Measurements from ENCODE around the gene POU3F1.

The POU3F1 gene

GRCh38 chr1:38014724-38015424, 31.7 kb downstream of the POU3F1 start:
- peak overlapping the region; percentile 49 for H3K27ac Mint-ChIP-seq

DNA sequence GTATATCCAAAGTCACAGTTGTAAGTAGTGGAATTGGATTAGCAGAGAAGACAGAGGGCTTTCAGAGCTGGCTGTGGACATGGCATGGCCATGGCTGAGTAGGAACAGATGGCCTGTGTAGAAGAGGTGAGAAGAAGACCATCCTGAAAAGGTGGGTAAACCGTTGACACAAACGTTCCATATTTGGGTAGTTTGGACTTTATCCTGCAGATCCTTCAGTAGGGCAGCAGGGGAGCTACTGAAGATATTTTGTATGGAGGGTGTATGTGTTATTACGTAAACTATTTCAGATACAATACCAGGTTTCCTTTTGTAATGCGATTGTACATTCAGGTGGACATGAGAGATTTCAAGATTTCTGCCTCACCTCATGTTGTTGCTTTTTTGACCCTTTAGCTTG, 32.4 kb downstream of the POU3F1 start:
- H3K9me3 Mint-ChIP-seq = no peaks in the 10 kb centered on the region
- peak overlapping the region; percentile 97 for H3K4me3 Mint-ChIP-seq
- peaks cover 56% of the 10 kb centered on the region for H3K36me3 Mint-ChIP-seq (ENCODE audit: low read depth)
- H3K27ac Mint-ChIP-seq = peak overlapping the region; percentile 24
- H3K4me1 Mint-ChIP-seq (ENCODE audit: low read depth) = peaks cover 79% of the 10 kb centered on the region
- H3K27me3 Mint-ChIP-seq = no peaks in the 10 kb centered on the region

More at GRCh38 chr1:38014724-38015424, 31.7 kb downstream of the POU3F1 start:
- Mint-ChIP-seq H3K4me1 (ENCODE audit: low read depth) (peaks cover 72% of the 10 kb centered on the region), H3K27me3 (no peaks in the 10 kb centered on the region), H3K36me3 (ENCODE audit: low read depth) (peaks cover 62% of the 10 kb centered on the region), H3K9me3 (no peaks in the 10 kb centered on the region), H3K4me3 (peak overlapping the region; percentile 97)

DNA sequence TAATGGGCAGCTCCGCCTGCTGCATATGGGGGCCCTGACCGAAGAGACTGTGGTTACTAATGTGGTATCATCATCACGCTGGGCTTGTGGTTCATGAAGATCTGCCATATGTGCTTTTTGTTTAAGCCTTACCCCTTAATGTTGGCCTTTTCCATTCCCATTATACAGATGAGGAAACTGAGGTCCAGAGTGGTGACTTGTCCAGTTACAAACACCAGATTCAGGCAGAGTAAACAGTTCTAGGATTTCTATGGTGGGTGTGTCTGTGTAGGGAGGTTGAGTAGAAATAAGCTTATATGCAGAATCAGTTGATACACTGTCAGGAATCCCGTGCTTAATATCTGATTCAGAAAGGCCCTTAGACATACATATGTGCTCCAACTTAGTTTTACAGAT, 33.4 kb downstream of the POU3F1 start:
- Mint-ChIP-seq H3K27me3 (no peaks in the 10 kb centered on the region), H3K4me3 (peak overlapping the region; percentile 97), H3K9me3 (no peaks in the 10 kb centered on the region), H3K27ac (peak overlapping the region; percentile 97), H3K36me3 (ENCODE audit: low read depth) (peaks cover 47% of the 10 kb centered on the region), H3K4me1 (ENCODE audit: low read depth) (peaks cover 80% of the 10 kb centered on the region)

DNA sequence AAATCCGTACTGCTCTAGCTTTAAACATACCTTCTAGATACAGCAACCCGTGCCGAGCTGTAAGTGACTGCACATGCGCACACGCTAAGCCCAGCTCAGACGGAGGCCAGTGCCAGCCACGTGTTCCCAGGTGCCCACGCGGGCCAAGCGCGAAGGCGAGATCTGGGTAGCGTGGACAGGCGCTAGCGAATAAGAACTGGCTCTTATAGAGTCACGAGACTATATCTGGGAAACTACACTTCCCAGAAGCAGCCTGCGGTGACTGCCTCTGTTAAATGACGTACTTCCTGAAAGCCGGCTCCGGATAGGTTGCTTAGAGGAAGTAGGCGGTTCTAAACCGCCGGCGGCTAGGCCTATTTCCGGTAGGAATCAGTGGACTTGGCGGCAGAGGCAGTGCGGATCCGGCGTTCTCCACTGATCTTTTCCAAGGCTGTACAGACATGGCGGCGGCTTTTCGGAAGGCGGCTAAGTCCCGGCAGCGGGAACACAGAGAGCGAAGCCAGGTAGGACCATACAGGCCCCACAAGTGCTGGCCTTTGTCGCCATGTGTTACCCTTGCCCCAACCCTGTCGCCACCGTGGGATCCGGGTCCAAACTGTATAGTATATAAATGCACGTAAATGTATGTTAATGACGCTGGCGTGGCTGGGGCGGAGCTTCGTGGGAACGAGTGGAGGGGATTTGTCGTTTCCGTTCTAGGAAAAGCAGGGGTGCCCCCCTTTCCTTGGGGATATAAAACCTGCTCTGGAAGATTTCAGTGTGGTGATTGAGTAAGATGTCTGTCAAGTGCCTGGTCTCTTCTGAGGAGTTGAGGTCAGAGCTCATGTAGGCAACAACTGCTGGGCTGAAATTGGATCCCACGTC, 34.0 kb downstream of the POU3F1 start, which contains the start of gene UTP11:
Gene UTP11 (plus strand): TSS at position 372 of the 864 bp plus-strand sequence. CDS start 69 bp downstream, at position 441.
- Mint-ChIP-seq H3K4me1 (ENCODE audit: low read depth) (peaks cover 81% of the 10 kb centered on the region), H3K9me3 (no peaks in the 10 kb centered on the region), H3K4me3 (peak within 1 kb of the TSS; percentile 97), H3K27ac (peak within 1 kb of the TSS; percentile 97), H3K36me3 (ENCODE audit: low read depth) (peaks cover 40% of the 10 kb centered on the region), H3K27me3 (no peaks in the 10 kb centered on the region)

- Mint-ChIP-seq H3K9me3 (no peaks in the 10 kb centered on the region), H3K4me1 (ENCODE audit: low read depth) (peaks cover 73% of the 10 kb centered on the region), H3K4me3 (peak overlapping the region; percentile 15), H3K27me3 (no peaks in the 10 kb centered on the region), H3K27ac (peak overlapping the region; percentile 98), H3K36me3 (ENCODE audit: low read depth) (peaks cover 14% of the 10 kb centered on the region)
Observed at GRCh38 chr1:38009841-38010180, 36.8 kb downstream of the POU3F1 start.

GRCh38 chr1:38009088-38009840, 37.3 kb downstream of the POU3F1 start:
- peaks cover 19% of the 10 kb centered on the region for H3K36me3 Mint-ChIP-seq (ENCODE audit: low read depth)
- peak overlapping the region; percentile 98 for H3K27ac Mint-ChIP-seq
- no peaks in the 10 kb centered on the region for H3K27me3 Mint-ChIP-seq
- no peaks in the 10 kb centered on the region for H3K9me3 Mint-ChIP-seq
- H3K4me1 Mint-ChIP-seq (ENCODE audit: low read depth) = peaks cover 72% of the 10 kb centered on the region
- H3K4me3 Mint-ChIP-seq = peak overlapping the region; percentile 63

- H3K27me3 Mint-ChIP-seq = no peaks in the 10 kb centered on the region
- peaks cover 66% of the 10 kb centered on the region for H3K4me1 Mint-ChIP-seq (ENCODE audit: low read depth)
- no peaks in the 10 kb centered on the region for H3K9me3 Mint-ChIP-seq
- peaks cover 19% of the 10 kb centered on the region for H3K36me3 Mint-ChIP-seq (ENCODE audit: low read depth)
- H3K27ac Mint-ChIP-seq = peak overlapping the region; percentile 67
- peak overlapping the region; percentile 45 for H3K4me3 Mint-ChIP-seq
Observed at GRCh38 chr1:38006008-38006828, 40.4 kb downstream of the POU3F1 start.

GRCh38 chr1:38005195-38006007, 41.2 kb downstream of the POU3F1 start, which contains the start of gene FHL3:
Gene FHL3, minus strand, starts transcription at chr1:38005514. Its CDS starts 6,102 bp downstream, at chr1:37999412.
- Mint-ChIP-seq H3K27me3 (no peaks in the 10 kb centered on the region), H3K9me3 (no peaks in the 10 kb centered on the region), H3K36me3 (ENCODE audit: low read depth) (peaks cover 18% of the 10 kb centered on the region), H3K27ac (peak within 1 kb of the TSS; percentile 94), H3K4me1 (ENCODE audit: low read depth) (peaks cover 67% of the 10 kb centered on the region), H3K4me3 (peak within 1 kb of the TSS; percentile 96)

- Mint-ChIP-seq H3K27ac (peak overlapping the region; percentile 94), H3K27me3 (no peaks in the 10 kb centered on the region), H3K36me3 (ENCODE audit: low read depth) (peaks cover 28% of the 10 kb centered on the region), H3K4me3 (peak overlapping the region; percentile 96), H3K9me3 (no peaks in the 10 kb centered on the region), H3K4me1 (ENCODE audit: low read depth) (peaks cover 67% of the 10 kb centered on the region)
Observed at GRCh38 chr1:38004284-38005108, 42.1 kb downstream of the POU3F1 start.

DNA sequence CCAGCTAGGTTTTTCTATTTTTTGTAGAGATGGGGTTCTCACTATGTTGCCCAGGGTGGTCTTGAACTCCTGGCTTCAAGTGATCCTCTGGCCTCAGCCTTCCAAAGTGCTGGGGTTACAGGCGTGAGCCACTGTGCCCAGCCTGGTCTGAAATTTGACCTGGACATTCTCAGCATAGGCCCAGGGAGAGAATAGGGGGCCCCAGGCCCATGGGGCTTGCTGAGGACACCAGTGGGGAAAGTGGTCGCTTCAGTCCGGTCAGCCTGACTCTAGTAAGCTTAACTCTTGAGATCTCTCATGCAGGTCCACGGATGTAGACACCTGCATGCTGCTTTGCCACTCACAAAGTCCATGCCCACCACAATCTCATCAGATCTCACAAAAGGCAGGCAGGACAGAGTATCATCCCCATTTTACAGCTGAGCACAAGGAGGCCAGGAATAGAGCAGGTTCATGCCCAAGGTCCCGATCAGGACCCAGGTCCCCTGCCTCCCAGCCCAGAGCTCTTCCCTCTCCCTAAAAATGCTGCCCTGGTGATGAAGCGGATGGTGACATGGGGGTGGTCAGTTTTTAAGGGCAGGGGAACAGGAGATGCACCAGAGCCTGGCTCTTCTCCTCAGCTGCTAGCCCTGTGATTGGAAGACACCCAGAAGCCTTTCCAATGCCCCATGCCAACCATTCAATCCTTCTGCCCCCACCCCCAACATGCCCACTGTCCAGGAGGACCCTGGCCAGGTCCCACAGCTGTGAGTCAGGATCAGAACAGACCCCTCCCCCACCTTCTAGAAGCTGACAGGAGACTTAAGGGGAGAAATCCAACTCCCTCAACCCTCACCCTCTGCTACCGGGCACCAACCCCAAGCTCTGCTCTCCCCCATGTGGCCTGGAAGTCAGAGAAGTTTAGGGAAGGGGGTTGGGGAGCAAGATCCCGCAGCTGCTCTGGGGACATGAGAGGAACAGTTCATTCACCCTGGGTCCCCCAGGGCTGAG, 43.0 kb downstream of the POU3F1 start:
- Mint-ChIP-seq H3K27ac (peak overlapping the region; percentile 94), H3K36me3 (ENCODE audit: low read depth) (peaks cover 34% of the 10 kb centered on the region), H3K4me1 (ENCODE audit: low read depth) (peaks cover 67% of the 10 kb centered on the region), H3K27me3 (no peaks in the 10 kb centered on the region), H3K9me3 (no peaks in the 10 kb centered on the region), H3K4me3 (peak overlapping the region; percentile 96)

- peaks cover 70% of the 10 kb centered on the region for H3K4me1 Mint-ChIP-seq (ENCODE audit: low read depth)
- H3K27ac Mint-ChIP-seq = peak overlapping the region; percentile 95
- H3K36me3 Mint-ChIP-seq (ENCODE audit: low read depth) = peaks cover 50% of the 10 kb centered on the region
- H3K27me3 Mint-ChIP-seq = no peaks in the 10 kb centered on the region
- peak overlapping the region; percentile 72 for H3K4me3 Mint-ChIP-seq
- no peaks in the 10 kb centered on the region for H3K9me3 Mint-ChIP-seq
Observed at GRCh38 chr1:38000529-38001455, 45.8 kb downstream of the POU3F1 start.
